Activated gamma-delta T cell treated with anti-CD3 and anti-CD28 coated beads, Interleukin-2, amount 50 U/mL, for 16 hours (primary cell): ENCODE measurements around the gene ADGRE2.
"Not testable (repeated sequence)": the region's sequence is repeated elsewhere in the genome, so short reads cannot be mapped to it uniquely, and the experiment has no call there.

Source experiments
- DNase-seq: peaks from one replicate; pipeline ENCODE4 v3.0.0-alpha.2; 2020; ENCODE audit warnings: low read depth

The ADGRE2 gene

DNA sequence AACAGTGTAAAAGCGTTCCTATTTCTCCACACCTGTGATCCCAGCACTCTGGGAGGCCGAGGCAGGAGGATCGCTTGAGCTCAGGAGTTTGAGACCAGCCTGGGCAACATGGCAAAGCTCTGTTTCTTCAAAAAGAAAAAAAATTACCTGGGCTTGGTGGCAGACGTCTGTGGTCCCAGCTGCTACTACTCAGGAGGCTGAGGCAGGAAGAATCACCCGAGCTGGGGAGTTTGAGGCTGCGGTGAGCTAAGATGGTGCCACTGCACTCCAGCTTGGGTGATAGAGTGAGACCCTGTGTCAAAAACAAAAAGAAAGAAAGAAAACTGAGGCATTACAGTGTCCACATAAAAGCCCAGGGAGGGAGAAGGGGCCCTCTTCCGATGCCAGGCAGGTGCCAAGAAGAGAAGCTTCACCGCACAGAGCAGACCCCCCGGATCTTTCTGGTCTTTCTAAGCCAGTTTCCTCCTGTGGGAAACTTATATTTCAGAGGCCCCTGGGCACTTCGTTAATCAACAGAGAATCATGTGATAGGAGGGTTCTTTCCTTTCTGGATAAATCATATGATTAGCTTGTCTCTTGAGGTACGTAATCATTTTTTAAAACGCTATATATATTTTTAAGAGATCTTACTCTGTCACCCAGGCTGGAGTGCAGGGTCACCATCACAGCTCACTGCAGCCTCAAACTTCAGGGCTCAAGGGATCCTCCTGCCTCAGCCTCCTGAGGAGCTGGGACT, at the start of gene ADGRE2:
TSS of gene ADGRE2 (minus strand) at position 451 of the 736 bp plus-strand sequence. CDS start 1,804 bp downstream, outside the sequence.
- DNase-seq: not testable (repeated sequence)

DNA sequence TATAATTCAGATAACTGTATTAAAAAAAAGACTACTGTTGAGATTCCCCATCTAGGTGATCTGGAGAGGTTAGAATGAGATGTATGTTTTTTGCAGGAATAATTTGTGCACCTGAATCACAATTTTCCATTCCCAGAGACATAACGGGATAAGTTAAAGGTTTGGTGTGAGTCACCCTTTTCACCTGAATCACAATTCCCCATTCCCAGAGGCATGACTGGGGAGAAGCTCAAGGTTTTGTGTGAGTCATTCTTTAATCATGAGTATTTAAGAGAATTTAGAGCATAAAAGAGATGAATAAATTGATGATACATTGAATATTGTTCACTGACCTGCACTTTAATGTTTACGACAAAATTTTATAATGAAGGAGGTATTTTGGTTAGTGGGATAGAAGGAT, 47.6 kb upstream of the ADGRE2 start:
- DNase-seq: no peak

DNA sequence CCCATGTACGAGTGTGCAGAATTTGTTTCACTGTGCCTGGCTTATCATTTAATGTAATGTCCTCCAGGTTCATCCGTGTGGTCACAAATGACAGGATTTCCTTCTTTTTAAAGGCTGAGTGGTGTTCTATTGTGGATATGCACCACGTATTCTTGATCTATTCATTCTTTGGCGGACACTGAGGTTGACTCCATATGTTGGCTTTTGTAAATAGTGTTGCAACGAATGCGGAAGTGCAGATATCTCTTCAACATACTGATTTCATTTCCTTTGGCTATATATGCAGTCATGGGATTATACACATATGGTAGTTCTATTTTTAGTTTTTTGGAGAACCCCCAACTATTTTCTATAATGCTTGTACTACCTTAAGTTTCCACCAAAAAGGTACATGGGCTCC, 43.6 kb upstream of the ADGRE2 start:
- DNase-seq: no peak

DNA sequence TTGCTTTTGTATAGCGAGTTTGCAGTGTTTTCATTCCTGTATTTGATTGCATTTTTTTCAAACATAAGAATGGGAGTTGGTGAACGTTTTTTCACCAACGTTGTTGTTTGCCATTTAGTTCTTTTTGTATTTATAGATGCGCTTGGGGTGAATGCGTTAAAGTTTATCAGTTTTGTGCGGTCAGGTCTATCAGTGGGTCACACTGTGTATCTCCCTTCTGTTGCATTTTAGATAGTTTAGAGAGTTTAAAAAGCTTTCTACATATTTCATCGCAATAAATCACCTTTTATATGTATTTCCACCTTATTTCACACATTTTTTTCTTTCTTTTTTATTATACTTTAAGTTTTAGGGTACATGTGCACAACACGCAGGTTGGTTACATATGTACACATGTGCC, 40.2 kb upstream of the ADGRE2 start:
- no peak for DNase-seq

- no peak for DNase-seq
Observed at GRCh38 chr19:14817052-14817451, 38.7 kb upstream of the ADGRE2 start.

GRCh38 chr19:14814982-14815652, 36.8 kb upstream of the ADGRE2 start:
- no peak for DNase-seq

- DNase-seq: no peak
Observed at GRCh38 chr19:14809272-14810057, 31.1 kb upstream of the ADGRE2 start.

DNA sequence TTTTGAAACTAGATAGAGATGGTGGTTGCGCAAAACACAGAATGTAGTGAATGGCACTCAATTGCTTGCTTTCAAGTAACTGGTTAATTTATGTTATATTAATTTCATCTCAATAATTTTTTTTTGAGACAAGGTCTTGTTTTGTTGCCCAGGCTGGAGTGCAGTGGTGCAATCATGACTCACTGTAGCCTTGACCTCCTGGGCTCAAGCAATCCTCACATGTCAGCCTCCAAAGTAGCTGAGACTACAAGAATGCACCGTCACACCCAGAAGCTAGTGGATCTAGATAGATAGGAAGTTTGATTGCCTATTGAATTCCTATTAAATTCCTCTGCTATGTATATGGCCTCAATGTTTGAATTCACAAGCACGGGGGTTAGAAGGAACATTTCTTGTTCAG, 26.4 kb upstream of the ADGRE2 start:
- DNase-seq: no peak

GRCh38 chr19:14798760-14799159, 20.4 kb upstream of the ADGRE2 start:
- DNase-seq: no peak

- no peak for DNase-seq
Observed at GRCh38 chr19:14796021-14796420, 17.7 kb upstream of the ADGRE2 start.

GRCh38 chr19:14795078-14795721, 16.8 kb upstream of the ADGRE2 start:
- DNase-seq: no peak

GRCh38 chr19:14792250-14792649, 13.9 kb upstream of the ADGRE2 start:
- DNase-seq: not testable (repeated sequence)

DNA sequence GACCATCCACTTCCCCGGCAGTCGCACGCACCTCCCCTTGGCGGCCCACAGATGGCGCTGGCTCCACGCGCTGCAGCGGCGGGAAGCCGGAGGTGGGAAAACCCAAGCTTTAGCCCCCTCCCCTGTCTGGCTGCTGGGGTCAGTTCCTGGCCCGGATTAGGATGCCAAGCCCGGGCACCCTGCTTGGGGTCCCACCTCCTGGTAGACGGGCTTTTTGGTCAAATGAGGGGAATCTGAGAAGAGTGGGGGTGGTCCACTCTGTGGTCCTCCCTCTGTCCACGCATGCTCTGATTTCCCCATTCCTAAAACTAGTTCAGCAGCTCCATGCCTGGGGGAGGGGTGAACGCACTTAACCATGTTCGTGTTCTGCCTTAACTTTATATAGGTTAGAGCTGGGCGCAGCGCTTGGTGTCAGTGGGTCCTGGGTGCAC, 8.1 kb upstream of the ADGRE2 start:
- DNase-seq: no peak

DNA sequence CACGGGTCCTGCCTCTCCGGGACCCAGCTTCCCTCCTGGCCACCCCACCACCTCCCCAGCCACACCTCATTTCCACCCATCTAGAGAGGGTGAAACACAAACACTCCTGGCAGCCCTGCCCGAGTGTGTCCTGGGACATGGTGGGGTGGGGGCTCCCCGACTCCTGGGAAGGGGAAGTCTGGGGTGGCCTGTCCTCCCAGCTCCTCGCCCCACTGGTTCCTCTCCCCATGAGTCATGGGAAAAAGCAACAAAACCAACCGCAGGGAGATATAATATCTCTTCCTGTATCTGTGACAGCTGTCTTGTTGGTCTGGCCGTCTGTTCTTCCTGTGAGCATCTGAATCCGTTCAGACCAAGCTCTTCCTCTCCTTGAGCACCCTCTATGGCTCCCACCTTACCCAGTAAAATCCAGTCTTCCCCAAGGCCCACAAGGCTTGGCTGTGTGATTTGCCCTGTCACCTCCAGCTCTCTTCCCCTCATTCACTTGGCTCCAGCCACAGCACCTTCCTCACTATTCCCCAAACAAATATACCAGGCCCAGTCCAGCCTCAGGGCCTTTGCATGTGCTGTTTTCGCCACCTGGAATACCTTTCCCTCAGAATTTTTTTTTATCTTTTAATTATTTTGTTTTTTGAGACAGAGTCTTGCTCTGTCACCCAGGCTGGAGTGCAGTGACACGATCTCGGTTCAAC, 6.9 kb upstream of the ADGRE2 start:
- DNase-seq: not testable (repeated sequence)

- DNase-seq: not testable (repeated sequence)
Observed at GRCh38 chr19:14784730-14785101, 6.4 kb upstream of the ADGRE2 start.

DNA sequence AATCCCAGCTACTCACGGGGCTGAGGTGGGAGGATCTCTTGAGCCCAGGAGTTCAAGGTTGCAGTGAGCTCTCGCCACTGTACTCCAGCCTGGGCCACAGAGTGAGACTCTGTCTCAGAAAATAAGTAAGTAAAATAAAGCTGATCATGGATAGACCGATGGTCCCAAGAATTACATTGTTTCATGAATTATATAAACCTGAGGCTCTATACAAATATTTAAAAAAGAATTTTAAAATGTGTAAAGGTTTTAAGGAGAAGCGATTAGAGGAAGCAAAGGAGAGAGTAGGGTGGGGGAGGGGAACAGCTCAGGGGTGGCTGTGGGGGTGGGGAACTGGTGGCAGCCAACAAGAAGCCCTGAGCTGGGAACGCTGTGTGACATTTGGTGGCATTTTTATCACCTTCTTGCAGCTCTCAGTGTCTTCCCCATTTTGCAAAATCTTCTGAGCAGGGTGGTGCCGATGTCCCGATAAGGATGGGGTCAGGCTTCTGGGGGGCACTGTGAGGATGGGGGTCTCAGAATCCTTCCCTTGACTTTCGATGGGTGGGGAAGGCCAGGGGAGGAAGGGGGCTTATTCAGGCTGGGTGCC, 5.1 kb upstream of the ADGRE2 start:
- DNase-seq: not testable (repeated sequence)

DNA sequence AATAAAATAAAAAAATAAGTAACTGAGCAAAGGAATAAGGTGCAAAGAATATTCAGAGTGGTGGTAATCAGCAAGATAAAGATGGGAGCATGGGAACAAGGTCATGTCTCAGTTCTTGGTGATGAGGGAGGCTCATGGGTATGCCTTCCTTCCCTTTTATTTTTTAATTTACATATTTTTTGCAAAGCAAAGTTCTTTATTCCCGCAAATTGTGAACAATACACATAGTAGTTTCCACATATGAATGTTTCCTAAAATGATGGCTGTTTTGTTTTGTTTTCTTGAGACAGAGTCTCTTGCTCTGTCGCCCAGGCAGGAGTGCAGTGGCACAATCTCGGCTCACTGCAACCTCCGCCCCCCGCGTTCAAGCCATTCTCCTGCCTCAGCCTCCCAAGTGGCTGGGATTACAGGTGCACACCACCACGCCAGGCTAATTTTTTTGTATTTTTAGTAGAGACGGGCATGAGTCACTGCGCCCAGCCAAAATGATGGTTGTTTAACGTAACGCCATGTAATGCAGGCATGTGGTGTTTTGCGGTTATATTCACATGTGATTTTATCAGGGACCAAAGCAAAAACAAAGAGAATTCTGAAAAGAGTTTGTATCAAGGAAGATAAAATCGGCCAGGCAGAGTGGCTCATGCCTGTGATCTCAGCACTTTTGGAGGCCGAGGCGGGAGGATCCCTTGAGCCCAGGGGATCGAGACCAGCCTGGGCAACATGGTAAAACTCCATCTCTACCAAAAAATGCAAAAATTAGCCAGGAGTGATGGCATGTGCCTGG, 4.5 kb upstream of the ADGRE2 start:
- no peak for DNase-seq

DNA sequence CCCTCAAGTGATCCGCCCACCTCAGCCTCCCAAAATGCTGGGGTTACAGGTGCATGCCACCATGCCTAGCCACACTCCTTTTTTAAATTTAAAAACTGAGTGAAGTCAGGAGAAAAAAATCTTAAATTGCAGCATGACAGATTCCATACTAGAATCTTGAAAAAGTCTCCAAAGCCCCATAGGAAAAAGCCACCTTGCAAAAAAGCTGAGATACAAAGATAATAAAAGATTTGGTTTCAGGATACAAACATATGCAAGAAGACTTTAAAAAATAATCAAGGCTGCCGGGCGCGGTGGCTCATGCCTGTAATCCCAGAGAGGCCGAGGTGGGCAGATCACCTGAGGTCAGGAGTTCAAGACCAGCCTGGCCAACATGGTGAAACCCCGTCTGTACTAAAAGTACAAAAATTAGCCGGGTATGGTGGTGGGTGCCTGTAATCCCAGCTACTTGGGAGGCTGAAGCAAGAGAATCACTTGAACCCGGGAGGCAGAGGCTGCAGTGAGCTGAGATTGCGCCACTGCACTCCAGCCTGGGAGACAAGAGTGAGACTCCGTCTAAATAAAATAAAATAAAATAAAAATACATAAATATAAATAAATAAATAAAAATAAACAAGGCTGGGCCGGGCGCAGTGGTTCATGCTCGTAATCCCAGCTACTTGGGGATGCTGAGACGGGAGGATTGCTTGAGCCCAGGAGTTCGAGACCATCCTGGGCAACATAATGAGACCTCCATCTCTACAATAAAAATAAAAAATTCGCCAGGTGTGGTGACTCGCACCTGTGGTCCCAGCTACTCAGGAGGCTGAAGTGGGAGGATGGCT, 3.6 kb upstream of the ADGRE2 start:
- not testable (repeated sequence) for DNase-seq

- not testable (repeated sequence) for DNase-seq
Observed at GRCh38 chr19:14780622-14781225, 2.4 kb upstream of the ADGRE2 start.
